GM12878 (cell line): ENCODE results near the gene NEU1. TPM values are rescaled to one million over a fixed set of nuclear protein-coding genes. Genes with fewer than 3 reads are reported as not detected.

ENCODE experiments used
- ATAC-seq: fragments of 200-7000 bp; cut with Tn5 transposase; 3 replicates; pipeline ENCODE4 v1.9.1; 2020; ENCODE audit warnings: mild to moderate bottlenecking, moderate library complexity
- BruUV-seq: library from RNA; stranded (reverse); fragments of 400-500 nt; replicated peaks from 2 replicates; lab custom pipeline; 2021; lab: Mats Ljungman, UMichigan
- CTCF ChIA-PET: fragments of 300-600 bp; sonication (Branson Sonifier 250); formaldehyde crosslinking; extraction: SDS; loops from one replicate; lab custom pipeline; 2021; ENCODE audit warnings: inconsistent platforms; lab: Yijun Ruan, JAX
- POLR2A ChIA-PET: fragments of 350-600 bp; formaldehyde crosslinking; extraction: SDS; loops from one replicate; lab custom pipeline; 2021; ENCODE audit warnings: inconsistent platforms; lab: Charles Lee
- RAD21 ChIA-PET: fragments of 300-600 bp; sonication (Branson Sonifier 250); formaldehyde crosslinking; loops from one replicate; lab custom pipeline; 2023; ENCODE audit warnings: antibody characterized with exemption; ENCODE audit not compliant: unreplicated experiment; lab: Charles Lee
- SMC1A ChIA-PET: fragments of 300-600 bp; sonication (Branson Sonifier 250); formaldehyde crosslinking; loops from one replicate; lab custom pipeline; 2023; ENCODE audit not compliant: unreplicated experiment, uncharacterized antibody; lab: Charles Lee
- DNase-seq: peaks from one replicate; pipeline ENCODE4 v3.0.0-alpha.2; 2011; ENCODE audit warnings: low read depth, low spot score
- FAIRE-seq: peaks from 3 replicates; lab custom pipeline; 2011; peaks lifted over from hg19 to GRCh38; lab: Jason Lieb, UNC
- H2AFZ ChIP-seq: 2 replicates; pipeline ENCODE4 v1.6.0; 2011; ENCODE audit warnings: low read depth, low read length, control low read depth; ENCODE audit not compliant: control insufficient read depth
- H3K27ac ChIP-seq: 2 replicates; pipeline ENCODE4 v1.5.1; 2011; ENCODE audit warnings: control low read depth; ENCODE audit not compliant: control insufficient read depth, insufficient read depth
- H3K27me3 ChIP-seq, 2 experiments: replicated peaks in 1 of 2; 2 replicates each; pipeline versions ENCODE4 v1.6.0 to v1.6.1; 2011; ENCODE audit warnings: low read length in 1 of 2; ENCODE audit not compliant: control insufficient read depth in 2 of 2, insufficient read depth in 2 of 2
- H3K36me3 ChIP-seq, 2 experiments: 2 replicates each; pipeline ENCODE4 v1.5.1; 2011; ENCODE audit warnings: low read length in 1 of 2; ENCODE audit not compliant: control insufficient read depth in 2 of 2, insufficient read depth in 2 of 2
- H3K4me1 ChIP-seq: 2 replicates; pipeline ENCODE4 v1.6.1; 2011; ENCODE audit warnings: mild to moderate bottlenecking, low read length, moderate library complexity, mixed read lengths; ENCODE audit not compliant: control insufficient read depth, insufficient read depth
- H3K4me2 ChIP-seq: 2 replicates; pipeline ENCODE4 v1.6.0; 2011; ENCODE audit warnings: control low read depth; ENCODE audit not compliant: control insufficient read depth, insufficient read depth
- H3K4me3 ChIP-seq: fragments of 200-600 bp; sonication (generic); 2 replicates; pipeline ENCODE4 v1.5.1; 2016
- H3K79me2 ChIP-seq: 2 replicates; pipeline ENCODE4 v1.6.0; 2011; ENCODE audit warnings: low read length; ENCODE audit not compliant: control insufficient read depth, insufficient read depth
- H3K9ac ChIP-seq: 2 replicates; pipeline ENCODE4 v1.8.0; 2011; ENCODE audit warnings: low read length, control low read depth, mixed read lengths; ENCODE audit not compliant: control insufficient read depth, insufficient read depth
- H3K9me3 ChIP-seq: replicated peaks from 3 replicates; pipeline ENCODE4 v1.5.1; 2011; ENCODE audit warnings: mild to moderate bottlenecking, low read length; ENCODE audit not compliant: control insufficient read depth, insufficient read depth
- H4K20me1 ChIP-seq: 2 replicates; pipeline ENCODE4 v1.6.0; 2011; ENCODE audit not compliant: control insufficient read depth, insufficient read depth
- BHLHE40 ChIP-seq, 2 experiments: fragments of 450-650 bp in 1 of 2; IDR thresholded peaks; 2 replicates each; pipeline ENCODE4 v1.6.1; 2011 to 2017; ENCODE audit warnings: low read depth in 2 of 2, borderline replicate concordance in 1 of 2, improper control_type of control experiment in 1 of 2, low read length in 1 of 2, mild to moderate bottlenecking in 1 of 2
- ETV6 ChIP-seq, 2 experiments: fragments of 450-650 bp in 1 of 2; IDR thresholded peaks in 1 of 2; conservative IDR thresholded peaks in 1 of 2; 2 replicates each; pipeline ENCODE4 v1.6.1; 2014; ENCODE audit warnings: antibody characterized with exemption in 1 of 2, borderline replicate concordance in 1 of 2, low read depth in 1 of 2, mild to moderate bottlenecking in 1 of 2, moderate library complexity in 1 of 2
- IRF4 ChIP-seq: IDR thresholded peaks from 2 replicates; pipeline ENCODE4 v1.6.1; 2011; ENCODE audit warnings: low read depth, low read length
- MTA3 ChIP-seq: IDR thresholded peaks from 2 replicates; pipeline ENCODE4 v1.6.1; 2012; ENCODE audit warnings: low read length, inconsistent platforms, borderline replicate concordance
- PAX8 ChIP-seq: fragments of 450-650 bp; IDR thresholded peaks from 2 replicates; pipeline ENCODE4 v1.6.1; 2017; ENCODE audit warnings: mild to moderate bottlenecking, moderate library complexity
- PRDM15 ChIP-seq: fragments of 450-650 bp; formaldehyde crosslinking; IDR thresholded peaks from 2 replicates; pipeline ENCODE4 v1.4.0; 2020; ENCODE audit warnings: mild to moderate bottlenecking, moderate library complexity
- RAD21 ChIP-seq: IDR thresholded peaks from 2 replicates; pipeline ENCODE4 v1.6.1; 2011; ENCODE audit warnings: mild to moderate bottlenecking, low read depth, low read length, moderate library complexity; ENCODE audit not compliant: insufficient read depth
- SREBF2 ChIP-seq: IDR thresholded peaks from 2 replicates; pipeline ENCODE4 v1.6.1; 2012; ENCODE audit warnings: mild to moderate bottlenecking, low read length
- TARDBP ChIP-seq: IDR thresholded peaks from 2 replicates; pipeline ENCODE4 v1.6.1; 2016; ENCODE audit warnings: borderline replicate concordance
- YBX1 ChIP-seq: fragments of 450-650 bp; IDR thresholded peaks from 2 replicates; pipeline ENCODE4 v1.6.1; 2016; ENCODE audit warnings: antibody characterized with exemption
- ZNF384 ChIP-seq: IDR thresholded peaks from 2 replicates; pipeline ENCODE4 v1.6.1; 2012; ENCODE audit warnings: low read depth, mild to moderate bottlenecking, low read length, improper control_type of control experiment, borderline replicate concordance
- WGBS: methylation state at CpG from one replicate; pipeline ENCODE4 v1.1.6; 2016; ENCODE audit warnings: low lambda C conversion rate; ENCODE audit not compliant: insufficient replicate concordance, insufficient coverage; ENCODE audit errors: missing lambda C conversion rate; 5-methylcytosine and 5-hydroxymethylcytosine counted together
- in situ Hi-C: fragments of 300-500 bp; cut with MboI; formaldehyde crosslinking; loops from 9 replicates; pipeline ENCODE4 v1.14.3; 2018; ENCODE audit warnings: mixed read lengths
- intact Hi-C: fragments of 100-400 bp; cut with micrococcal nuclease; formaldehyde crosslinking; loops from one replicate; pipeline ENCODE4 v1.14.2; 2022; ENCODE audit not compliant: unreplicated experiment
- polyA plus RNA-seq, 11 experiments: library from polyadenylated mRNA; depleted of rRNA in 4 of 11; unstranded in 6 of 11; stranded (reverse) in 5 of 11; fragments of >200 nt; fragmentation: Nextera tagmentation in 4 of 11; fragmentation: Illumina TruSeq in 1 of 11; extraction: Ambion mirVana in 4 of 11; extraction: Trizol in 1 of 11; gene quantifications; 1 replicate in 1 of 11; 2 replicates in 10 of 11; pipeline versions ENCODE4 v1.2.1 to v1.2.3, GENCODE V29; 2011 to 2016; ENCODE audit warnings: inconsistent platforms in 2 of 11, missing spikeins in 2 of 11, low read depth in 1 of 11
- total RNA-seq, 4 experiments: library from RNA; depleted of rRNA in 3 of 4; stranded (reverse); fragments of >200 nt in 3 of 4; fragmentation: Illumina TruSeq in 1 of 4; extraction: Trizol in 1 of 4; gene quantifications; 2 replicates each; pipeline versions ENCODE4 v1.2.1 to v1.2.3, GENCODE V29; 2013 to 2021
- TF ChIP-seq, protein P1 (sequence below): fragments of 150-350 bp; IDR thresholded peaks from 2 replicates; pipeline ENCODE4 v1.6.1; 2014; ENCODE audit warnings: mild to moderate bottlenecking, low read depth, low read length

The NEU1 gene
- total and polyA plus RNA-seq, 10 of the 15 experiments (the other 5 are each of a cell fraction or from before 2014, with no cell fraction given), result 7.2 to 26.9 (median 21.6) TPM

DNA sequence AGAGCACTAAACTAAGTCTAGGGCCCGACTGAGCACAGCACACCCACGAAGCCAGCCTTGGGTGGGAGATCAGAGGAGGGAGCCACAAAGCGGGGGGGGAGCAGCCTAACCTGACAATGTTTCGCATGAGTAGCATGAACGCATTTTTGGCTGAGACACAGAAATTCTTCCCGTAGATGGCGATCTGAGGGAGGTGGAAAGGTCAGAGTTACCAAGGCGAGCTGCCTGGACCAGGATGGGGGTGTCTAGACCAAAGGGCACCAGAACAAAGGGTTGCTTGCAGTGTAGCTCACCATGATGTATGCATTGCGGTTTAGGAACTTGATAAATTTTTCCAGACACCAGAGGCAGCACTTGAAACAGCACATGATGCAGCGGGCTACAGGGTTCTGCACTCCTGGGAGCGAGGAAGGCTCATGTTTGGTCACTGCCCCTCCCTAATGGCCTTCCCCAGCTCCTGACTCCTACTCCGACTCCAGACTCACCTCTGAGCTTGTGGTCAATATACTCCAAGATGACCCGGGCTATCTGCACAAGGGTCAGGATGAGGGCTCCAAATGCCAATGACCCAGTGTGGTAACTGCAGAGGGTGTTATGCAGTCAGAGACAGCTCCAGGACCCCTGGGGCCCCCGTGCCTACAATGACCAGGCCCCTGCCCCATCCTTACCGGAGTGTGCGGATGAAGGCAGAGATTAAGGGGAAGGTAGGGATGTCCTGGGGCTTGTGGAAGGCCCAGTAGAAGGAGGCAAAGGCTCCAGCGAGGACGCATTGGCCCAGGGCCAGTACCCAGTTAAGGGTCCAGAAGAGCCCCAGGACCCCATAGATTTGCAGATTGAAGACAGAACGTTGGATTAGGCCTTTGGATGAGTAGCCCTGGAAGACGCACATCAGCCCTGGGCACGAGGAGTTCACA, 2.8 kb upstream of the NEU1 start:
- TF ChIP-seq, protein P1, sequence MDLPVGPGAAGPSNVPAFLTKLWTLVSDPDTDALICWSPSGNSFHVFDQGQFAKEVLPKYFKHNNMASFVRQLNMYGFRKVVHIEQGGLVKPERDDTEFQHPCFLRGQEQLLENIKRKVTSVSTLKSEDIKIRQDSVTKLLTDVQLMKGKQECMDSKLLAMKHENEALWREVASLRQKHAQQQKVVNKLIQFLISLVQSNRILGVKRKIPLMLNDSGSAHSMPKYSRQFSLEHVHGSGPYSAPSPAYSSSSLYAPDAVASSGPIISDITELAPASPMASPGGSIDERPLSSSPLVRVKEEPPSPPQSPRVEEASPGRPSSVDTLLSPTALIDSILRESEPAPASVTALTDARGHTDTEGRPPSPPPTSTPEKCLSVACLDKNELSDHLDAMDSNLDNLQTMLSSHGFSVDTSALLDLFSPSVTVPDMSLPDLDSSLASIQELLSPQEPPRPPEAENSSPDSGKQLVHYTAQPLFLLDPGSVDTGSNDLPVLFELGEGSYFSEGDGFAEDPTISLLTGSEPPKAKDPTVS, result no peak
- TF ChIP-seq ZNF384, result no peak
- no peak for TF ChIP-seq TARDBP
- no peak for TF ChIP-seq BHLHE40 (IDR thresholded peaks at IDR 0.05; ENCODE audit: borderline replicate concordance in 1 of 2, low read depth in 2 of 2, low read length in 1 of 2)
- no peak for TF ChIP-seq PRDM15
- no peak for TF ChIP-seq RAD21
- TF ChIP-seq MTA3, result no peak
- TF ChIP-seq SREBF2, result no peak
- TF ChIP-seq IRF4, result no peak
- TF ChIP-seq YBX1, result no peak
- no peak for TF ChIP-seq PAX8
- TF ChIP-seq ETV6 (conservative IDR thresholded peaks at IDR 0.05 in 1 of 2, IDR thresholded peaks at IDR 0.05 in 1 of 2; ENCODE audit: borderline replicate concordance in 1 of 2, low read depth in 1 of 2), result no peak
- ChIA-PET CTCF (interaction anchor here (0.8 to 1.9 kb wide), 3 partner anchors 9 to 24 kb away, joined by 3 to 8 read pairs (median 4); no protein-coding TSS in a partner anchor), SMC1A (interaction anchor here (1.9 kb wide), 1 partner anchor 95 kb away, joined by 5 read pairs; no protein-coding TSS in a partner anchor), RAD21 (no interaction called here), POLR2A (no interaction called here)
- Histone ChIP-seq H4K20me1 (no peaks in the 10 kb centered on the region), H2AFZ (no peak overlapping the region), H3K4me1 (peaks cover 11% of the 10 kb centered on the region), H3K36me3 (no peaks in the 10 kb centered on the region), H3K27ac (no peak overlapping the region), H3K79me2 (no peaks in the 10 kb centered on the region; the same call in 1 of the 2 replicates), H3K4me3 (no peak overlapping the region), H3K27me3 (no peaks in the 10 kb centered on the region), H3K9ac (no peak overlapping the region), H3K4me2 (no peak overlapping the region), H3K9me3 (no peaks in the 10 kb centered on the region)
- no peak for DNase-seq
- no TSS peak for BruUV-seq
- 76% methylated on average over 21 of the region's 21 CpGs for WGBS
- ATAC-seq, result no peak
- FAIRE-seq, result no peak
- in situ Hi-C loops (no loop called here), intact Hi-C loops (no loop called here)
